ENCODE results near the gene FMNL2. TPM values are rescaled to one million over a fixed set of nuclear protein-coding genes. Genes with fewer than 3 reads are reported as not detected.

The FMNL2 gene
- total and polyA plus RNA-seq, 2 experiments from 2014 or later: 16.5 to 45.4 TPM

DNA sequence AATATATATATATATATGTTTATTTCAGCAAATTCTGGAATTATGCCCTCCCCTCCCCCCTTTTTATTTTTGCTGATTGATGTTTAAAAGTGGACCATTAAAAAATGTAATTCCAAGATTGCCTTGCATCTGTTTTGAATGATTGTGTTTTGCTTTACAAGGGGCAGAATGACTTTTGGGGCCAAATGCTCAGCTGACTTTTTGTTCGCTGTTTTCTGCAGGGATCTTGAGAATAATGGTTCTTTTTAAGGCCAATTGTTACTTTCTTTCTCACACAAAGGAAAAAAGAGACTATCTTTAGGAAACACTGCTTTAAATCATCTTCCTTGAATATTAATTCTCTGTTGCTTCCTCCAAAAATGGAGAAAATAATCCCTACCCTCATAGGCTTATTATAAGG is 95.9 kb downstream of the FMNL2 start:
- DNase-seq (ENCODE audit: low spot score) (no peak), ATAC-seq (no peak)
- no peak overlapping the region for H3K27ac Mint-ChIP-seq
- H3F3A ChIP-seq (replicated peaks; ENCODE audit: low read depth): no peaks in the 10 kb centered on the region
- H3K79me2 ChIP-seq (replicated peaks; ENCODE audit: insufficient read depth): peaks cover 98% of the 10 kb centered on the region
- H3K36me3 Mint-ChIP-seq (ENCODE audit: low read depth): no peaks in the 10 kb centered on the region
- TF ChIP-seq JUNB (IDR thresholded peaks at IDR 0.05; ENCODE audit: unreplicated experiment) (no peak), NANOG (IDR thresholded peaks at IDR 0.05; ENCODE audit: borderline replicate concordance) (no peak), ZNF331 (CRISPR knock-in tag; IDR thresholded peaks at IDR 0.05; ENCODE audit: low read depth) (no peak), EZH2 (IDR thresholded peaks at IDR 0.05; ENCODE audit: low read depth, unreplicated experiment) (no peak), CREB1 (CRISPR knock-in tag; IDR thresholded peaks at IDR 0.05; ENCODE audit: low read depth) (no peak), ZNF114 (CRISPR knock-in tag; IDR thresholded peaks at IDR 0.05) (no peak)
- TF ChIP-seq, protein P1, sequence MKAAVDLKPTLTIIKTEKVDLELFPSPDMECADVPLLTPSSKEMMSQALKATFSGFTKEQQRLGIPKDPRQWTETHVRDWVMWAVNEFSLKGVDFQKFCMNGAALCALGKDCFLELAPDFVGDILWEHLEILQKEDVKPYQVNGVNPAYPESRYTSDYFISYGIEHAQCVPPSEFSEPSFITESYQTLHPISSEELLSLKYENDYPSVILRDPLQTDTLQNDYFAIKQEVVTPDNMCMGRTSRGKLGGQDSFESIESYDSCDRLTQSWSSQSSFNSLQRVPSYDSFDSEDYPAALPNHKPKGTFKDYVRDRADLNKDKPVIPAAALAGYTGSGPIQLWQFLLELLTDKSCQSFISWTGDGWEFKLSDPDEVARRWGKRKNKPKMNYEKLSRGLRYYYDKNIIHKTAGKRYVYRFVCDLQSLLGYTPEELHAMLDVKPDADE (IDR thresholded peaks at IDR 0.05): no peak
- TF ChIP-seq, protein P2, sequence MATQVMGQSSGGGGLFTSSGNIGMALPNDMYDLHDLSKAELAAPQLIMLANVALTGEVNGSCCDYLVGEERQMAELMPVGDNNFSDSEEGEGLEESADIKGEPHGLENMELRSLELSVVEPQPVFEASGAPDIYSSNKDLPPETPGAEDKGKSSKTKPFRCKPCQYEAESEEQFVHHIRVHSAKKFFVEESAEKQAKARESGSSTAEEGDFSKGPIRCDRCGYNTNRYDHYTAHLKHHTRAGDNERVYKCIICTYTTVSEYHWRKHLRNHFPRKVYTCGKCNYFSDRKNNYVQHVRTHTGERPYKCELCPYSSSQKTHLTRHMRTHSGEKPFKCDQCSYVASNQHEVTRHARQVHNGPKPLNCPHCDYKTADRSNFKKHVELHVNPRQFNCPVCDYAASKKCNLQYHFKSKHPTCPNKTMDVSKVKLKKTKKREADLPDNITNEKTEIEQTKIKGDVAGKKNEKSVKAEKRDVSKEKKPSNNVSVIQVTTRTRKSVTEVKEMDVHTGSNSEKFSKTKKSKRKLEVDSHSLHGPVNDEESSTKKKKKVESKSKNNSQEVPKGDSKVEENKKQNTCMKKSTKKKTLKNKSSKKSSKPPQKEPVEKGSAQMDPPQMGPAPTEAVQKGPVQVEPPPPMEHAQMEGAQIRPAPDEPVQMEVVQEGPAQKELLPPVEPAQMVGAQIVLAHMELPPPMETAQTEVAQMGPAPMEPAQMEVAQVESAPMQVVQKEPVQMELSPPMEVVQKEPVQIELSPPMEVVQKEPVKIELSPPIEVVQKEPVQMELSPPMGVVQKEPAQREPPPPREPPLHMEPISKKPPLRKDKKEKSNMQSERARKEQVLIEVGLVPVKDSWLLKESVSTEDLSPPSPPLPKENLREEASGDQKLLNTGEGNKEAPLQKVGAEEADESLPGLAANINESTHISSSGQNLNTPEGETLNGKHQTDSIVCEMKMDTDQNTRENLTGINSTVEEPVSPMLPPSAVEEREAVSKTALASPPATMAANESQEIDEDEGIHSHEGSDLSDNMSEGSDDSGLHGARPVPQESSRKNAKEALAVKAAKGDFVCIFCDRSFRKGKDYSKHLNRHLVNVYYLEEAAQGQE (IDR thresholded peaks at IDR 0.05; ENCODE audit: unreplicated experiment): no peak
- TF ChIP-seq, protein P3, sequence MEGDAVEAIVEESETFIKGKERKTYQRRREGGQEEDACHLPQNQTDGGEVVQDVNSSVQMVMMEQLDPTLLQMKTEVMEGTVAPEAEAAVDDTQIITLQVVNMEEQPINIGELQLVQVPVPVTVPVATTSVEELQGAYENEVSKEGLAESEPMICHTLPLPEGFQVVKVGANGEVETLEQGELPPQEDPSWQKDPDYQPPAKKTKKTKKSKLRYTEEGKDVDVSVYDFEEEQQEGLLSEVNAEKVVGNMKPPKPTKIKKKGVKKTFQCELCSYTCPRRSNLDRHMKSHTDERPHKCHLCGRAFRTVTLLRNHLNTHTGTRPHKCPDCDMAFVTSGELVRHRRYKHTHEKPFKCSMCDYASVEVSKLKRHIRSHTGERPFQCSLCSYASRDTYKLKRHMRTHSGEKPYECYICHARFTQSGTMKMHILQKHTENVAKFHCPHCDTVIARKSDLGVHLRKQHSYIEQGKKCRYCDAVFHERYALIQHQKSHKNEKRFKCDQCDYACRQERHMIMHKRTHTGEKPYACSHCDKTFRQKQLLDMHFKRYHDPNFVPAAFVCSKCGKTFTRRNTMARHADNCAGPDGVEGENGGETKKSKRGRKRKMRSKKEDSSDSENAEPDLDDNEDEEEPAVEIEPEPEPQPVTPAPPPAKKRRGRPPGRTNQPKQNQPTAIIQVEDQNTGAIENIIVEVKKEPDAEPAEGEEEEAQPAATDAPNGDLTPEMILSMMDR (conservative IDR thresholded peaks at IDR 0.05; ENCODE audit: low read depth in 2 of 2): no peak
- H3K27me3 ChIP-seq (ENCODE audit: insufficient read depth): no peaks in the 10 kb centered on the region
- H3K27ac ChIP-seq (ENCODE audit: low read depth): no peak overlapping the region
- no peak overlapping the region for H3K4me3 ChIP-seq
- H2AFZ ChIP-seq: no peak overlapping the region
- H3K9me2 ChIP-seq (ENCODE audit: insufficient read depth): peaks cover 6% of the 10 kb centered on the region; the same call in 1 of the 2 replicates
- no peak overlapping the region for H3K4me3 Mint-ChIP-seq
- no peaks in the 10 kb centered on the region for H3K9me3 Mint-ChIP-seq
- no peaks in the 10 kb centered on the region for H3K36me3 ChIP-seq (ENCODE audit: insufficient read depth)
- peaks cover 70% of the 10 kb centered on the region for H3K4me1 ChIP-seq (ENCODE audit: insufficient read depth)
- H4K20me1 ChIP-seq (replicated peaks; ENCODE audit: insufficient read depth): peaks cover 23% of the 10 kb centered on the region; the same call in 1 of the 2 replicates
- H3K4me2 ChIP-seq: no peak overlapping the region
- H3K27me3 Mint-ChIP-seq (ENCODE audit: insufficient read depth, low read depth, poor library complexity): no peaks in the 10 kb centered on the region
- H3K4me1 Mint-ChIP-seq: peaks cover 72% of the 10 kb centered on the region
